Measurements from ENCODE around the gene PKMYT1. TPM values are rescaled to one million over a fixed set of nuclear protein-coding genes. Genes with fewer than 3 reads are reported as not detected.

The PKMYT1 gene
- total and polyA plus RNA-seq, 4 experiments from 2014 or later, result 0.79 TPM; not detected in 3

GRCh38 chr16:2923481-2923880 lies 56.8 kb downstream of the PKMYT1 start:
- H3K4me3 Mint-ChIP-seq, result no peak overlapping the region
- intact Hi-C loops (cut with micrococcal nuclease), result no loop called here
- Histone ChIP-seq H3K27ac (ENCODE audit: low read depth, low read length) (no peak overlapping the region), H3K4me3 (ENCODE audit: low read length in 2 of 2) (no peak overlapping the region), H3K9me3 (ENCODE audit: control insufficient read depth in 1 of 2, low read length in 2 of 2) (no peaks in the 10 kb centered on the region), H3K27me3 (ENCODE audit: insufficient read depth, low read length) (no peaks in the 10 kb centered on the region), H3K4me1 (ENCODE audit: insufficient read depth, low read length) (peaks cover 12% of the 10 kb centered on the region), H3K36me3 (ENCODE audit: insufficient read depth, low read length) (no peaks in the 10 kb centered on the region)
- CTCF ChIA-PET (ENCODE audit: partially characterized antibody), result interaction anchor here (0.6 to 2.1 kb wide), 5 partner anchors 12 to 56 kb away, joined by 3 to 10 read pairs (median 4); partner anchors contain the start of gene FLYWCH1
- POLR2A ChIA-PET (ENCODE audit: partially characterized antibody), result no interaction called here
- H3K4me1 Mint-ChIP-seq, result peaks cover 11 to 26% (median 20%) of the 10 kb centered on the region in 4 donors
- no peak overlapping the region for H3K27ac Mint-ChIP-seq
- DNase-seq, result no peak
- H3K27me3 Mint-ChIP-seq, result no peaks in the 10 kb centered on the region
- H3K36me3 Mint-ChIP-seq, result peaks cover 21 to 32% of the 10 kb centered on the region in 2 donors
- no peaks in the 10 kb centered on the region for H3K9me3 Mint-ChIP-seq

Other genes with a start within 250 kb of the PKMYT1 start
- 1,000 to 10,000 TPM; 1,118 to 1,137 TPM for gene SRRM2, start 227.8 kb downstream of the PKMYT1 start, total RNA-seq
- 100 to 1,000 TPM in 1 of 2 donors, 10 to 100 TPM in 1; 11.8 to 132 TPM for gene SRRM2, start 227.8 kb downstream of the PKMYT1 start, polyA plus RNA-seq
- 10 to 100 TPM; 83.0 to 86.8 TPM for gene ELOB, start 203.2 kb downstream of the PKMYT1 start, total RNA-seq
- 100 to 1,000 TPM; 268 to 270 TPM for gene ELOB, start 203.2 kb downstream of the PKMYT1 start, polyA plus RNA-seq
- gene PRSS33, start 192.9 kb downstream of the PKMYT1 start, total RNA-seq, result not detected
- not detected for gene PRSS33, start 192.9 kb downstream of the PKMYT1 start, polyA plus RNA-seq
- gene PRSS41, start 182.0 kb downstream of the PKMYT1 start, total RNA-seq, result not detected
- gene PRSS41, start 182.0 kb downstream of the PKMYT1 start, polyA plus RNA-seq, result not detected
- gene PRSS21, start 163.2 kb downstream of the PKMYT1 start, total RNA-seq, result 1 to 10 TPM in 1 of 2 experiments, under 1 TPM in 1; 0.96 to 2.6 TPM
- gene PRSS21, start 163.2 kb downstream of the PKMYT1 start, polyA plus RNA-seq, result 10 to 100 TPM in 1 of 2 donors, 1 to 10 TPM in 1; 6.2 to 11.5 TPM
- not detected for gene ZG16B, start 150.1 kb downstream of the PKMYT1 start, total RNA-seq
- gene ZG16B, start 150.1 kb downstream of the PKMYT1 start, polyA plus RNA-seq, result under 1 TPM in 1 of 2 donors, not detected in 1; 0.79 TPM
- under 1 TPM in 1 of 2 experiments, not detected in 1; 0.39 TPM for gene PRSS22, start 122.3 kb downstream of the PKMYT1 start, total RNA-seq
- under 1 TPM in 1 of 2 donors, not detected in 1; 0.42 TPM for gene PRSS22, start 122.3 kb downstream of the PKMYT1 start, polyA plus RNA-seq
- 10 to 100 TPM; 24.1 to 27.1 TPM for gene FLYWCH2, start 97.2 kb downstream of the PKMYT1 start, total RNA-seq
- gene FLYWCH2, start 97.2 kb downstream of the PKMYT1 start, polyA plus RNA-seq, result 10 to 100 TPM; 21.1 to 23.3 TPM
- gene FLYWCH1, start 68.5 kb downstream of the PKMYT1 start, total RNA-seq, result 100 to 1,000 TPM; 121 to 123 TPM
- 10 to 100 TPM in 1 of 2 donors, 1 to 10 TPM in 1; 7.1 to 21.2 TPM for gene FLYWCH1, start 68.5 kb downstream of the PKMYT1 start, polyA plus RNA-seq
- not detected for gene KREMEN2, start 16.2 kb downstream of the PKMYT1 start, total RNA-seq
- gene KREMEN2, start 16.2 kb downstream of the PKMYT1 start, polyA plus RNA-seq, result not detected
- gene PAQR4, start 11.1 kb downstream of the PKMYT1 start, total RNA-seq, result 1 to 10 TPM; 1.5 to 1.7 TPM
- under 1 TPM; 0.77 to 0.81 TPM for gene PAQR4, start 11.1 kb downstream of the PKMYT1 start, polyA plus RNA-seq
- not detected for gene CLDN9, start 32.5 kb upstream of the PKMYT1 start, total RNA-seq
- gene CLDN9, start 32.5 kb upstream of the PKMYT1 start, polyA plus RNA-seq, result not detected
- not detected for gene CLDN6, start 37.7 kb upstream of the PKMYT1 start, total RNA-seq
- not detected for gene CLDN6, start 37.7 kb upstream of the PKMYT1 start, polyA plus RNA-seq
- 1 to 10 TPM in 1 of 2 experiments, under 1 TPM in 1; 0.73 to 1.0 TPM for gene TNFRSF12A, start 39.9 kb upstream of the PKMYT1 start, total RNA-seq
- gene TNFRSF12A, start 39.9 kb upstream of the PKMYT1 start, polyA plus RNA-seq, result under 1 TPM; 0.33 to 0.44 TPM
- 10 to 100 TPM; 16.0 to 18.0 TPM for gene HCFC1R1, start 43.5 kb upstream of the PKMYT1 start, total RNA-seq
- 10 to 100 TPM; 18.5 to 23.8 TPM for gene HCFC1R1, start 43.5 kb upstream of the PKMYT1 start, polyA plus RNA-seq
- gene THOC6, start 43.6 kb upstream of the PKMYT1 start, total RNA-seq, result 10 to 100 TPM; 18.4 to 22.5 TPM
- 10 to 100 TPM; 41.4 to 48.8 TPM for gene THOC6, start 43.6 kb upstream of the PKMYT1 start, polyA plus RNA-seq
- not detected for gene BICDL2, start 56.5 kb upstream of the PKMYT1 start, total RNA-seq
- not detected for gene BICDL2, start 56.5 kb upstream of the PKMYT1 start, polyA plus RNA-seq
- 1 to 10 TPM; 2.9 to 3.0 TPM for gene MMP25, start 66.1 kb upstream of the PKMYT1 start, total RNA-seq
- gene MMP25, start 66.1 kb upstream of the PKMYT1 start, polyA plus RNA-seq, result under 1 TPM; 0.52 to 0.91 TPM
- gene IL32, start 85.2 kb upstream of the PKMYT1 start, total RNA-seq, result 100 to 1,000 TPM; 752 to 810 TPM
- gene IL32, start 85.2 kb upstream of the PKMYT1 start, polyA plus RNA-seq, result 1,000 to 10,000 TPM; 3,111 to 3,174 TPM
- under 1 TPM in 1 of 2 experiments, not detected in 1; 0.15 TPM for gene ZSCAN10, start 118.8 kb upstream of the PKMYT1 start, total RNA-seq
- not detected for gene ZSCAN10, start 118.8 kb upstream of the PKMYT1 start, polyA plus RNA-seq
- not detected for gene ZNF205, start 132.1 kb upstream of the PKMYT1 start, total RNA-seq
- under 1 TPM in 1 of 2 donors, not detected in 1; 0.20 TPM for gene ZNF205, start 132.1 kb upstream of the PKMYT1 start, polyA plus RNA-seq
- gene ZNF213, start 154.6 kb upstream of the PKMYT1 start, total RNA-seq, result 10 to 100 TPM; 14.1 to 14.5 TPM
- gene ZNF213, start 154.6 kb upstream of the PKMYT1 start, polyA plus RNA-seq, result 1 to 10 TPM in 1 of 2 donors, under 1 TPM in 1; 0.67 to 3.2 TPM
- gene OR1F1, start 207.8 kb upstream of the PKMYT1 start, total RNA-seq, result under 1 TPM; 0.49 to 0.97 TPM
- not detected for gene OR1F1, start 207.8 kb upstream of the PKMYT1 start, polyA plus RNA-seq

Data from CD4-positive, alpha-beta memory T cell (primary cell).